Embryonic facial prominence (tissue), 1 donor: ENCODE results near the gene CYP24A1.
"Not testable (repeated sequence)": the region's sequence is repeated elsewhere in the genome, so short reads cannot be mapped to it uniquely, and the experiment has no call there.

ENCODE experiments used
- DNase-seq: peaks from one replicate; pipeline ENCODE4 v3.0.0-alpha.2; 2016; ENCODE audit errors: extremely low spot score

The CYP24A1 gene

GRCh38 chr20:54133434-54134427 is 40.1 kb downstream of the CYP24A1 start:
- DNase-seq: no peak

GRCh38 chr20:54132612-54133433 is 41.0 kb downstream of the CYP24A1 start:
- DNase-seq: peak; percentile 70

GRCh38 chr20:54131675-54132611 is 41.8 kb downstream of the CYP24A1 start:
- DNase-seq: no peak

DNA sequence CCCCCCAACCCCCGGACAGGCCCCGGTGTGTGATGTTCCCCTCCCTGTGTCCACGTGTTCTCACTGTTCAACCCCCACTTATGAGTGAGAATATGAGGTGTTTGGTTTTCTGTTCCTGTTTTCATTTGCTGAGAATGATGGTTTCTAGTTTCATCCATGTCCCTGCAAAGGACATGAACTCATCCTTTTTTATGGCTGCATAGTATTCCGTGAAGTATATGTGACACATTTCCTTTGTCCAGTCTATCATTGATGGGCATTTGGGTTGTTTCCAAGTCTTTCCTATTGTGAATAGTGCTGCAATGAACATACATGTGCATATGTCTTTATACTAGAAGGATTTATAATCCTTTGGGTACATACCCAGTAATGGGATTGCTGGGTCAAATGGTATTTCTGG is 42.7 kb downstream of the CYP24A1 start:
- not testable (repeated sequence) for DNase-seq

DNA sequence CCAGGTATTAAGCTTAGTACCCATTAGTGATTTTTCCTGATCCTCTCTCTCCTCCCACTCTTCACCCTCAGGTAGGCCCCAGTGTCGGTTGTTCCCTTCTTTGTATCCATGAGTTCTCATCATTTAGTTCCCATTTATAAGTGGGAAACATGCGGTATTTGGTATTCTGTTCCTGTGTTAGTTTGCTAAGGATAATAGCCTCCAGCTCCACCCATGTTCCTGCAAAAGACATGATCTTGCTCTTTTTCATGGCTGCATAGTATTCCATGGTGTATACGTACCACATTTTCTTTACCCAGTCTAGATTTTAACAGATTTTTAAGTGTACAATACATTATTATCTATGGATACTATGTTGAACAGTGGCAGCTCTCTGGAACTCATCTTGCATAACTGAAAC is 44.4 kb downstream of the CYP24A1 start:
- DNase-seq: no peak

DNA sequence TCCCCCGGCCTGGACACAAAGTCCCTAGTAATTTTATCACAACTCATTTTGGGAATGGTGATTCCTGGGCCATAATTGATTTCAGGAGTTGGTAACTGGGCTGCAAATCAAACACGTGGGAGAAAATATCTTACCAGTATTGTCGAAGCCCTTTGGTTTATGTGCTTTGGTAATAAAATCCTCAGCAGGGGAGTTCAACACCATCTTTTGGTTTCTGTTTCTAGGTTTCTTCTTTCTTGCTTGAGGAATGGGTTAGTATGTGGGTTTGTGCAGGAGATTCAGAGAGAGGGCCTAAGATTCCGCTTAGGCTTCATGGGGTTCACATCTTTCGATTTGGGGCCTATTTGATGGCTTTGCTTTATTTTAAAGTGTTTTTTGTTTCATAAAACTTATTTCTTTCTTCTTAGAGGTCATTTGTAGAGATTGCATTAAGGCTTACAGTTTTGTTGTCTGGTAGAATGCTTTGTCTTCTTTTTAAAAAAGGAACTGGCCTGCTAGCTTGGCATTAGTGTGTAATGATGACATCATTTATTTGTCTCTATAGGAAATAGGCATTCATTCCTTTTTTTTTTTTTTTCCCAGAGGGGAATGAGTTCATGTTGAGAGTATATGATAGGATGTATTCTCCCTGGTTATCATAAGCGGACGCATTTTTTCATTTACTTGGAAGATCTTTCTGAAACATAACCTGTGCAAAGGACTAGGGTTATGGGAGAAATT is 45.8 kb downstream of the CYP24A1 start:
- no peak for DNase-seq

DNA sequence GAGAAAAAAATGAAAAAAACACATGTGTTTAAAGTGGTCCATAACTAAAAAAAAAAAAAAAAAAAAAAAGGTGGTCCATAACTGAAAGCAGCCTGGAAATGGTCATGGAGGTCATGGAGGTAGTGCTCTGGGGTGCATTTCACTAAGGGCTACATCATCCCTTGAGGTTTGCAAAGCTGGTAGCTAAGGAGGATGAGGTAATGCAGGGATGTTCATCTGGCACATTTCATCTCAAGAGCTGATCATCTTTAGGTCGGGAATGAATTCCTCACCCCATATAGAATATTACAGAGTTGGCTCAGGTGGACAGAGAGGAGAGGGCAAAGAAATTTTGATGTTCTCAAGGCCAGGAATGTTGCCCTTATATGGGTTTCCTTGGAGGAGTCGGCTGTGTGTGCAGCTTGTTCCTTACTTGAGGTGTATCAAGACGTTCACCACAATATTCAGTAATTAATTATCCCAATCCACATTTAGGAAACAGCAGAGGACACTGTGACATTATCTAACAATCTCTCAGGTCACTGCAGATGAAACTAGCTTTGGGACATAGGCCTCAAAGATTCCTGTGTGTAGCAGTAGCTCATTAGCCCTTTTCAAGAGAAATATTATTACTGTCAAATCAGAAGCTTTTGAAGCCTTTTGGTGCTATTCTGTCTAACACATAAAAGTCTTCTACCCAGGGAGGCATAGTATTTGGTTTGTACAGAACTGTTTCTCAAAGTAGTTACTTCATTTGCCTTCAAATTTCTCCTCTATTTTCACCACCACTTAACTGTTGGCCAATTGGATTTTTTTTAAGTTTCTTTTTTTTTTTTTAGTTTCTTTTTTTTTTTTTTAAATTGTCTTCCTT is 46.8 kb downstream of the CYP24A1 start:
- no peak for DNase-seq

DNA sequence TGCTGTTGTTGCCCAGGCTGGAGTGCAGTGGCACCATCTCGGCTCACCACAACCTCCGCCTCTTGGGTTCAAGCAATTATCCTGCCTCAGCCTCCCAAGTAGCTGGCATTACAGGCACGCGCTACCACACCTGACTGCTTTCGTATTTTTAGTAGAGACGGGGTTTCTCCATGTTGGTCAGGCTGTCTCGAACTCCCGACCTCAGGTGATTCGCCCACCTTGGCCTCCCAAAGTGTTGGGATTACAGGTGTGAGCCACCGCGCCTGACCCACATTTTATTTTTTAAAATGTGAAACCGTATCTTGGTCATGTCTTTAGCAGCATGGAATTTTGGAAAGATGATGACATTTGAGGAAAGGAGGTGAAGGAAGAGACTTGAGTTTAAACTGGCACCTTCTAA is 47.5 kb downstream of the CYP24A1 start:
- not testable (repeated sequence) for DNase-seq

GRCh38 chr20:54123587-54124180 is 50.1 kb downstream of the CYP24A1 start:
- no peak for DNase-seq

DNA sequence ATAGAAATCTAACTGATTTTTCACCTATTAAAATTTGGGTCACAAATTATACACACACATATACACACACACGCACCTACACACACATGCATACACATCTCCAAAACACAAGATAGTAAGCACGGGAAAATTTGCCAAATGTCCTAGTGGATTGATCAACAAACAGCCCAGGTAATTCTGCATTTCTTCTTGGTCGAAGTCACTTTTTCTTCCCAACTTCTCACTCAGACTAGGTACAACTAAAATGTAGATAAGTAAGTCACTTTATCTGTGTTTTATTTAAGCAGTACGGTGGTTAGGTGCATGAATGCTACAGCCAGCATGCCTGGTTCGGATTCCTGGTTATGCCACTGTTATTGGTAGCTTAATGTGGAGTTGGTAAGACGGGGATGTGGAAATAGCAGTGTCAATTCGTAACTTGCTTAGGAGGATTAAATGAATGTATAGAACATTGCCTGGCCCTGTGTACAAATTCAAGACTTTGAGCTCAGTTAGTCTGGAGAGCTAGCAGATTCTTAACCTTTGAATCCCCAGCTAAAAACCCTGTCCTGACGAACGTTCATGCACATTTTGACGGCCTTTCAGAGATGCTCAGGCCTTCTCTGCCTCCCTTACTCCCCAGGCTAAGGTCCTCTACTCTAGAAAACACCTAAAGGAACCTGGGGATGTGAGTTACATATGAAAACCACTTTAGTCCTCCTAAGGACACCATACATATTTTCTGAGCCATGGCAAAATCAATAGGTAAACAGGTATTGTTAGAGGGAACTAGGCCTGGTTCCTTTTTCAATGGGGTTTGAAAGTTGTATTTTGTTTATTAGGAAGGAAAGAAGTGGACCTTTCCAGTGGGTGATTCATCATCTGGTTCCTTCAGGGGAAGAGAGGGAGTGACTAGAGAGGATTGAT is 50.9 kb downstream of the CYP24A1 start:
- no peak for DNase-seq

- DNase-seq: no peak
Observed at GRCh38 chr20:54122189-54122588, 51.6 kb downstream of the CYP24A1 start.

DNA sequence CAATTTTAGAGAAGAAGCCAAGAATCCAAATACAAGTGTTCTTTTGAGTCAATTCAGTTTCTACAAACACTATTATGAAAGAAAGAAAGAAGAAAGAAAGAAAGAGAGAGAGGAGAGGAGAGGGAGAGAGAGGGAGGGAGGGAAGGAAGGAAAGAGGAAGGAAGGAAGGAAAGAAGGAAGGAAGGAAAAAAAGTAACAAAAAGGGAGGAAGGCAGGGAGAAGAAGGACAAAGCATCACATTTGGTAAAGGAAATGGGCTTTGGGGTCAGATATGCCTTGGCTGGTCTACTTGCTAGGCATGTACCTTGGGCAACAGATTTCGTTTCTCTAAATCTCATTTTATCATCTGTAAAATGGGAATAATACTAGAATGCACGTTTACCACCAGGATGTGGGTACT is 54.0 kb downstream of the CYP24A1 start:
- no peak for DNase-seq

GRCh38 chr20:54118220-54119001 is 55.4 kb downstream of the CYP24A1 start:
- DNase-seq: no peak

- no peak for DNase-seq
Observed at GRCh38 chr20:54116550-54117235, 57.1 kb downstream of the CYP24A1 start.

- DNase-seq: no peak
Observed at GRCh38 chr20:54115172-54115854, 58.5 kb downstream of the CYP24A1 start.

GRCh38 chr20:54114109-54114508 is 59.7 kb downstream of the CYP24A1 start:
- DNase-seq: no peak
